Panc1 (cell line): Measurements from ENCODE around the gene SHC1.

Experiments
- CTCF ChIP-seq: fragments of 450-650 bp; IDR thresholded peaks from 2 replicates; pipeline ENCODE4 v1.5.1; 2017; ENCODE audit warnings: mild to moderate bottlenecking
- POLR2AphosphoS5 ChIP-seq: IDR thresholded peaks from 2 replicates; pipeline ENCODE4 v1.6.1; 2012; ENCODE audit warnings: mild to moderate bottlenecking, low read depth, low read length, moderate library complexity
- REST ChIP-seq, 2 experiments: IDR thresholded peaks; 2 replicates each; pipeline ENCODE4 v1.6.1; 2011 to 2012; ENCODE audit warnings: low read depth in 2 of 2, control low read depth in 1 of 2, low read length in 1 of 2, mild to moderate bottlenecking in 1 of 2, moderate library complexity in 1 of 2; ENCODE audit not compliant: insufficient read depth in 1 of 2

GRCh38 chr1:155001675-155002463, 31.3 kb upstream of the SHC1 start:
- peak; percentile 80; the same call in 1 of the 2 replicates for TF ChIP-seq CTCF
- no peak for TF ChIP-seq REST (IDR thresholded peaks at IDR 0.05; ENCODE audit: insufficient read depth in 1 of 2, low read depth in 2 of 2, low read length in 1 of 2)
- 0 out of 2 replicates have a peak, but pooled peaks have one; percentile 30 for TF ChIP-seq POLR2AphosphoS5
